GM23338 (cell line): ENCODE data around the gene CCDC70. TPM values are rescaled to one million over a fixed set of nuclear protein-coding genes. Genes with fewer than 3 reads are reported as not detected.

Experiments used
- ETS1 ChIP-seq: IDR thresholded peaks from 2 replicates; pipeline ENCODE4 v1.6.1; 2016; ENCODE audit warnings: antibody characterized with exemption
- EZH2 ChIP-seq: fragments of 200-600 bp; sonication (generic); IDR thresholded peaks from one replicate; pipeline ENCODE4 v1.8.0; 2017; ENCODE audit warnings: antibody characterized with exemption, mild to moderate bottlenecking, low read depth; ENCODE audit not compliant: unreplicated experiment
- REST ChIP-seq: IDR thresholded peaks from one replicate; pipeline ENCODE4 v1.6.1; 2018; ENCODE audit warnings: antibody characterized with exemption; ENCODE audit not compliant: unreplicated experiment
- ZNF331 ChIP-seq: fragments of 250-450 bp; sonication (Bioruptor Pico); IDR thresholded peaks from 2 replicates; pipeline ENCODE4 v1.5.0; 2020; ENCODE audit warnings: low read depth, mild to moderate bottlenecking, moderate library complexity
- ZNF462 ChIP-seq: fragments of 250-450 bp; sonication (Bioruptor Pico); IDR thresholded peaks from 2 replicates; pipeline ENCODE4 v1.5.0; 2020; ENCODE audit warnings: mild to moderate bottlenecking, moderate library complexity
- polyA plus RNA-seq: library from polyadenylated mRNA; unstranded; fragments of >200 nt; fragmentation: Nextera tagmentation; extraction: Ambion mirVana; gene quantifications from 2 replicates; pipeline ENCODE4 v1.2.1, GENCODE V29; 2016
- total RNA-seq: library from RNA; depleted of rRNA; stranded (reverse); fragments of >200 nt; shearing (Covaris generic); gene quantifications from 2 replicates; pipeline ENCODE4 v1.2.3, GENCODE V29; 2014

Gene CCDC70
- total and polyA plus RNA-seq, 2 experiments from 2014 or later = not detected

GRCh38 chr13:51839711-51840540, 21.8 kb upstream of the CCDC70 start (continued):
- TF ChIP-seq ZNF462 (CRISPR knock-in tag) (no peak), REST (no peak), ZNF331 (CRISPR knock-in tag) (no peak), EZH2 (no peak), ETS1 (no peak)
